Melanocyte of skin (primary cell): ENCODE results near the gene CT45A10. TPM values are rescaled to one million over a fixed set of nuclear protein-coding genes. Genes with fewer than 3 reads are reported as not detected.

ENCODE experiments used
- total RNA-seq, 2 donors: library from RNA; depleted of rRNA; stranded (reverse); fragments of >200 nt; gene quantifications; 2 replicates each; pipeline ENCODE4 v1.2.3, GENCODE V29; 2012

Gene CT45A10
- not detected for total RNA-seq

DNA sequence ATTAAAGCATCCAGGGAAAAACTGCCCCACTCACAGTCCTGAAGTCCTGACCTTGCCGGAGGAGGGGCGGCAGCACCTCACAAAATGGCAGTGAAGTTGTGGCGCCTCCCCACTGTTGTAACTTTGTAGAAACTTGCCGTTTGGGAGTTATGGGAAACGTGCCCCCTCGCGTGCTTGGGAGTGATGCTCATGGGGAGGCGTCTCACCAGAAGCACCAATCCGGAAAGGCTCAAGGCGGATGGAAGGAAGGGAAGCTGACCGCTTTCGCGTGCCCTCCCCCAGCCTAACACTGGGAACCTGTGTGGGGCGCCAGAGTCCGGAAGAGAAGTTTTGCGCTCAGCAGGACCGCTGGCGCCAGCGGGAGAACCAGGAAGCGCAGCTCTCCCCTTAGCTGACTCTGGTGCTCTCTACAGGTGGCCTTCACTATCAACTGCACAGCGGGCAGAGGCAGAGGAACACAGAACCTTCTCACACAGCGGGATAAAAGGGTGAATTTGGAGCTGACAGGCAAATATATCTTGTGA is at the start of gene CT45A10, which contains the start of gene SAGE1:
Gene CT45A10, minus strand, starts transcription at position 151 of the 524 bp plus-strand sequence. CDS start 8,100 bp downstream, outside the sequence.
Gene SAGE1, plus strand, starts transcription at position 423 of the 524 bp plus-strand sequence. CDS start 2,527 bp downstream, outside the sequence.

DNA sequence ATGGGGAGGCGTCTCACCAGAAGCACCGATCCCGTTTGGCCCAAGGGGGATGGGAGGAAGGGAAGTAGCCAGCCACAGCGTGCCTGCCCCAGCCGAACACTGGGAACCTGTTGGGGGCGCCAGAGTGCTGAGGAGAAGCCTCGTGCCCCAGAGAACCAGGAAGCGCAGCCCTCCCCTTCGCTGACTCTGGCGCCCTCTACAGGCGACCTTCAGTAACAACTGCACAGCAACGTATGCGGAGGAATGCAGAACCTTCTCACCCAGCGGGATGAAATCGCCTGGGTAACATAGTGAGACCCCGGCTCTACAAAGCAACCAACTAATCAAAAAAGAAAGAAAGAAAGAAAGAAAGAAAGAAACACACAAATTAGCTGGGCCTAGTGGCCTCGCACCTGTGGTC is 21.5 kb downstream of the CT45A10 start, which contains the start of gene CT45A9:
Gene CT45A9, minus strand, starts transcription at position 101 of the 400 bp plus-strand sequence. CDS start 3,751 bp downstream, outside the sequence.

DNA sequence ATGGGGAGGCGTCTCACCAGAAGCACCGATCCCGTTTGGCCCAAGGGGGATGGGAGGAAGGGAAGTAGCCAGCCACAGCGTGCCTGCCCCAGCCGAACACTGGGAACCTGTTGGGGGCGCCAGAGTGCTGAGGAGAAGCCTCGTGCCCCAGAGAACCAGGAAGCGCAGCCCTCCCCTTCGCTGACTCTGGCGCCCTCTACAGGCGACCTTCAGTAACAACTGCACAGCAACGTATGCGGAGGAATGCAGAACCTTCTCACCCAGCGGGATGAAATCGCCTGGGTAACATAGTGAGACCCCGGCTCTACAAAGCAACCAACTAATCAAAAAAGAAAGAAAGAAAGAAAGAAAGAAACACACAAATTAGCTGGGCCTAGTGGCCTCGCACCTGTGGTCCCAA is 38.8 kb downstream of the CT45A10 start, which contains the start of gene CT45A8:
Gene CT45A8, minus strand, starts transcription at position 101 of the 400 bp plus-strand sequence. CDS start 3,755 bp downstream, outside the sequence.

GRCh38 chrX:135837180-135837579 is 56.1 kb downstream of the CT45A10 start, which contains the start of gene CT45A7:
TSS of gene CT45A7 (minus strand) at chrX:135837280. CDS start at chrX:135833533, 3,747 bp downstream.

Other genes starting within 250 kb of the CT45A10 start
- gene CT45A1, start 179.8 kb downstream of the CT45A10 start, total RNA-seq, result not detected
- not detected for gene CT45A3, start 125.3 kb downstream of the CT45A10 start, total RNA-seq
- not detected for gene CT45A5, start 107.9 kb downstream of the CT45A10 start, total RNA-seq
- gene CT45A6, start 90.7 kb downstream of the CT45A10 start, total RNA-seq, result not detected
- gene CT45A2, start 73.4 kb downstream of the CT45A10 start, total RNA-seq, result not detected
- gene CT45A7, start 56.2 kb downstream of the CT45A10 start, total RNA-seq, result not detected
- gene CT45A8, start 38.9 kb downstream of the CT45A10 start, total RNA-seq, result not detected
- gene CT45A9, start 21.6 kb downstream of the CT45A10 start, total RNA-seq, result not detected
- not detected for gene SAGE1, start 272 bp upstream of the CT45A10 start, total RNA-seq
- 10 to 100 TPM; 18.9 to 23.3 TPM for gene MMGT1, start 80.5 kb upstream of the CT45A10 start, total RNA-seq
- 10 to 100 TPM; 21.0 to 23.6 TPM for gene SLC9A6, start 92.0 kb upstream of the CT45A10 start, total RNA-seq